ENCODE data around the gene DOCK6. TPM values are rescaled to one million over a fixed set of nuclear protein-coding genes. Genes with fewer than 3 reads are reported as not detected.
A peak's percentile ranks its signal among the peaks of the same experiment; 100 is the strongest.

The DOCK6 gene
- total RNA-seq, 1 experiment from 2014 or later = 82.4 TPM

- no peaks in the 10 kb centered on the region for H3K9me3 ChIP-seq (ENCODE audit: control insufficient read depth in 1 of 2, insufficient read depth in 1 of 2, low read depth in 1 of 2, low read length in 2 of 2)
- TF ChIP-seq ZBTB33 (IDR thresholded peaks at IDR 0.05; ENCODE audit: extremely low read depth, insufficient replicate concordance, low read length) = no peak
- TF ChIP-seq EZH2 (IDR thresholded peaks at IDR 0.05) = no peak
- TF ChIP-seq POLR2A (IDR thresholded peaks at IDR 0.05; ENCODE audit: borderline replicate concordance, extremely low read depth, insufficient read depth, insufficient read length) = no peak
- no peak for TF ChIP-seq POLR2AphosphoS5 (IDR thresholded peaks at IDR 0.05; ENCODE audit: low read depth, low read length)
- TF ChIP-seq SIN3A (IDR thresholded peaks at IDR 0.05; ENCODE audit: low read depth) = 0 out of 2 replicates have a peak, but pooled peaks have one; percentile 2
- H2AFZ ChIP-seq (ENCODE audit: low read depth, low read length, poor library complexity, severe bottlenecking) = no peak overlapping the region
- peak; percentile 38 for ATAC-seq
- no peaks in the 10 kb centered on the region for H3K27me3 ChIP-seq (ENCODE audit: insufficient read depth, low read length)
- peak overlapping the region; percentile 63 to 78 for H3K4me3 ChIP-seq (replicated peaks in 1 of 2; ENCODE audit: low read depth in 1 of 2, low read length in 2 of 2)
- no TSS peak for BruUV-seq (replicated peaks)
- ChIA-PET CTCF (no interaction called here), POLR2A (no interaction called here), RAD21 (ENCODE audit: low non-redundant PET in 1 of 2, low total read pairs in 2 of 2, uncharacterized antibody in 2 of 2, unreplicated experiment in 2 of 2) (no interaction called here)
- no peaks in the 10 kb centered on the region for H3K9me2 ChIP-seq (ENCODE audit: insufficient read depth)
- H3K9ac ChIP-seq (ENCODE audit: low read length) = peak overlapping the region; percentile 66
- H3K27ac ChIP-seq (ENCODE audit: low read depth, low read length) = peak overlapping the region; percentile 81
- no peak for DNase-seq (ENCODE audit: low read depth, low spot score)
- H3K79me2 ChIP-seq (ENCODE audit: insufficient read depth, low read length) = 0 out of 2 replicates have a peak, but pooled peaks cover 2% of the 10 kb centered on the region
- peak overlapping the region; percentile 75 for H3K4me2 ChIP-seq (ENCODE audit: low read length)
- peaks cover 0 to 6% of the 10 kb centered on the region in 2 experiments; a peak in 1 of 4 replicates for H3K36me3 ChIP-seq (ENCODE audit: control insufficient read depth in 1 of 2, insufficient read depth in 2 of 2, low read length in 2 of 2)
- intact Hi-C loops (cut with micrococcal nuclease) = no loop called here
- peaks cover 18 to 28% of the 10 kb centered on the region in 2 experiments for H3K4me1 ChIP-seq (ENCODE audit: control insufficient read depth in 1 of 2, insufficient read depth in 2 of 2, low read length in 2 of 2)
- no peaks in the 10 kb centered on the region for H4K20me1 ChIP-seq (ENCODE audit: insufficient read depth)
These were observed 65.7 kb downstream of the DOCK6 start for GRCh38 chr19:11196406-11197287.

- POLR2A ChIA-PET = no interaction called here
- BruUV-seq (replicated peaks) = no TSS peak
- no peaks in the 10 kb centered on the region for H3K9me3 ChIP-seq (ENCODE audit: control insufficient read depth in 1 of 2, insufficient read depth in 1 of 2, low read depth in 1 of 2, low read length in 2 of 2)
- H3K9me2 ChIP-seq (ENCODE audit: insufficient read depth) = no peaks in the 10 kb centered on the region
- intact Hi-C loops (cut with micrococcal nuclease) = no loop called here
- ATAC-seq = no peak
- RAD21 ChIA-PET (ENCODE audit: low non-redundant PET in 1 of 2, low total read pairs in 2 of 2, uncharacterized antibody in 2 of 2, unreplicated experiment in 2 of 2) = no interaction called here
- H3K4me1 ChIP-seq (ENCODE audit: control insufficient read depth in 1 of 2, insufficient read depth in 2 of 2, low read length in 2 of 2) = peaks cover 20 to 34% of the 10 kb centered on the region in 2 experiments
- CTCF ChIA-PET = no interaction called here
- TF ChIP-seq CBX3 (IDR thresholded peaks at IDR 0.05; ENCODE audit: low read depth) (no peak), EGR1 (IDR thresholded peaks at IDR 0.05; ENCODE audit: low read depth) (no peak), EZH2phosphoT487 (IDR thresholded peaks at IDR 0.05; ENCODE audit: borderline replicate concordance) (no peak), ZBTB33 (IDR thresholded peaks at IDR 0.05; ENCODE audit: extremely low read depth, insufficient replicate concordance, low read length) (no peak), MAX (IDR thresholded peaks at IDR 0.05) (no peak)
- H3K9ac ChIP-seq (ENCODE audit: low read length) = no peak overlapping the region
- H3K36me3 ChIP-seq (ENCODE audit: control insufficient read depth in 1 of 2, insufficient read depth in 2 of 2, low read length in 2 of 2) = peaks cover 0 to 8% of the 10 kb centered on the region in 2 experiments; a peak in 1 of 4 replicates
- no peaks in the 10 kb centered on the region for H3K27me3 ChIP-seq (ENCODE audit: insufficient read depth, low read length)
- no peak overlapping the region for H3K27ac ChIP-seq (ENCODE audit: low read depth, low read length)
- no peak for DNase-seq (ENCODE audit: low read depth, low spot score)
- H3K79me2 ChIP-seq (ENCODE audit: insufficient read depth, low read length) = 0 out of 2 replicates have a peak, but pooled peaks cover 2% of the 10 kb centered on the region
- H3K4me2 ChIP-seq (ENCODE audit: low read length) = no peak overlapping the region
- no peak overlapping the region for H3K4me3 ChIP-seq (replicated peaks in 1 of 2; ENCODE audit: low read depth in 1 of 2, low read length in 2 of 2)
- H2AFZ ChIP-seq (ENCODE audit: low read depth, low read length, poor library complexity, severe bottlenecking) = no peak overlapping the region
- no peaks in the 10 kb centered on the region for H4K20me1 ChIP-seq (ENCODE audit: insufficient read depth)
These were observed 66.6 kb downstream of the DOCK6 start for GRCh38 chr19:11195681-11196080.
